ENCODE measurements around the gene NLRC5.

The NLRC5 gene

DNA sequence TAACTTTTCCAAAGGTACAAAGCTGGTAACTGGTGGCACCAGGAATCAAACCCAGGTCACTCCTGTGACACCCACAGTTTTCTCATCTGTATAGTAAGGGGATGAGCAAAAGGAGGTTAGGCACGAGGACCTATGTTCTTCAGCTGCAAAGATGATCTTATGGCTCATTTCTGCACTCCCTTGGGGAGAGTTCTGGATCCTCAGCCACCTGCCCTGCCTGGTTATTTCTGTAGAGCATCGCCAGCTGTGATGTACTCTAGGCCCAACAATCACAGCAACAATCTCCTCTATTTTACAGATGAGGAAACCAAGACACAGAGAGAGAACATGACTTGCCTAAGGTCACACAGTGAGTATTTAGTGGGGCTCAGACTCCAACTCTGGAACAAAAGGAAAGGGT lies 97.6 kb downstream of the NLRC5 start:
- TF ChIP-seq, protein P1, sequence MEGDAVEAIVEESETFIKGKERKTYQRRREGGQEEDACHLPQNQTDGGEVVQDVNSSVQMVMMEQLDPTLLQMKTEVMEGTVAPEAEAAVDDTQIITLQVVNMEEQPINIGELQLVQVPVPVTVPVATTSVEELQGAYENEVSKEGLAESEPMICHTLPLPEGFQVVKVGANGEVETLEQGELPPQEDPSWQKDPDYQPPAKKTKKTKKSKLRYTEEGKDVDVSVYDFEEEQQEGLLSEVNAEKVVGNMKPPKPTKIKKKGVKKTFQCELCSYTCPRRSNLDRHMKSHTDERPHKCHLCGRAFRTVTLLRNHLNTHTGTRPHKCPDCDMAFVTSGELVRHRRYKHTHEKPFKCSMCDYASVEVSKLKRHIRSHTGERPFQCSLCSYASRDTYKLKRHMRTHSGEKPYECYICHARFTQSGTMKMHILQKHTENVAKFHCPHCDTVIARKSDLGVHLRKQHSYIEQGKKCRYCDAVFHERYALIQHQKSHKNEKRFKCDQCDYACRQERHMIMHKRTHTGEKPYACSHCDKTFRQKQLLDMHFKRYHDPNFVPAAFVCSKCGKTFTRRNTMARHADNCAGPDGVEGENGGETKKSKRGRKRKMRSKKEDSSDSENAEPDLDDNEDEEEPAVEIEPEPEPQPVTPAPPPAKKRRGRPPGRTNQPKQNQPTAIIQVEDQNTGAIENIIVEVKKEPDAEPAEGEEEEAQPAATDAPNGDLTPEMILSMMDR (IDR thresholded peaks at IDR 0.05; ENCODE audit: low read depth, low read length), result no peak
- no peak overlapping the region for H3K4me3 ChIP-seq (ENCODE audit: low read depth, low read length)
- in situ Hi-C loops (cut with HindIII; ENCODE audit: low sequenced_read_pairs), result no loop called here
- DNase-seq (ENCODE audit: low read depth, low spot score), result no peak

DNA sequence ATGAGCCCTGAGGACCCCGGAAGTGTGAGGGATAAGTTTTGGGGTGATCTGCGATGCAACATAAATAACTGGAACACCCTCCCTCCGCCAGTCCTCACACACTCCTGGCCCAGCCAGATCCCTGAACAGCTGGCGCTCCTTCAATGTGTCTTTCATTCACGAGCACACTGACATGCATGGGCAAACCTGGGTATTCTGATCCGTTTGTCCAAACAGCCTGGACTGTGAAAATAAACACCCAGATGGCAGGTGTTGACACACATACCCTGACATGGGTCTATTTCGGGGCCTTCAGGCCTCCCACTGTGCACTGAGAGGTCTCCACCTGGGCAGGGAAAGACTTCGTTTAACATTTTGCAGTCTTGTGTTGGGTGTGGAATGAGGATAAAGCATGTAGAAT lies 100.0 kb downstream of the NLRC5 start:
- in situ Hi-C loops (cut with HindIII; ENCODE audit: low sequenced_read_pairs), result no loop called here
- TF ChIP-seq, protein P1 (IDR thresholded peaks at IDR 0.05; ENCODE audit: low read depth, low read length), result no peak
- no peak for DNase-seq (ENCODE audit: low read depth, low spot score)

DNA sequence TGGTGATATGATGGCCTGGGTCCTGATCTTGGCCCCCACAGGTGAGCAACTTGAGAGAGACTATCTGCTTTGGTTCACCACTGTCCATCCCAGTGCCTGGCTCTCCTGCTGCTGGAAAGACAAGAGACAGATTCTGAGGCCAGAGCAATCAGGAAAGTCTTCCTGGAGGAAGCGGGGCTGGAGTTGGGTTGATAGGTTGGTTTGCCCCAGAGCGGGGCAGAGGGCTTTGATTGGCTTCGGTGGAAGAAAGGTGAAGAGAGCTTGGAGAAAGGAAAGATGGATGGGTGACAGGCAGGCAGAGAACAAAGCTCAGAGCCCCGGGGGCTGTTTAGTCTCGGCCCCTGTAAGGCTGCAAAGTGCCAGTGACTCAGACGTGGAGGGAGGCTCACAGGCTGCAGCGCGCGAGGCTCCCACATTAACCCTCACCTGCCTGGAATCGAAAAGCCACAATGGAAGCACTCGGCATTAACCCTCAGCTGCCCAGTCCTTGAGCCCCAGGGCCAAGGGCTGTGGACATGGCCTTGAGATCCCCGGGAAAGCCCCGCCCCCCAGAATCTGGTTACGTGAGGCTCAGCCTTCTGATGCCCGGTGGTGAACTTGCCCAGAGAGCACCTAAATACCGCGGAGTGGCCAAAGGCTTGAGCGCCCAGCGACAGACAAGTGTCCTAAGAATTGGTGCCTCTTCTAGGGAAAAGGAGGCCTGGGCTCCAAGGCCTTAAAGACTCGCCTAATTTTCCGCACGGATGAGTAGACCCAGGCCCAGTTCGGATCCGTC lies 102.0 kb downstream of the NLRC5 start:
- TF ChIP-seq, protein P1 (IDR thresholded peaks at IDR 0.05; ENCODE audit: low read depth, low read length), result no peak
- H3K4me3 ChIP-seq (ENCODE audit: low read depth, low read length), result peak overlapping the region; percentile 58
- in situ Hi-C loops (cut with HindIII; ENCODE audit: low sequenced_read_pairs), result no loop called here
- DNase-seq (ENCODE audit: low read depth, low spot score), result peak; percentile 50

More for the DNA sequence above, 100.0 kb downstream of the NLRC5 start:
- no peak overlapping the region for H3K4me3 ChIP-seq (ENCODE audit: low read depth, low read length)

DNA sequence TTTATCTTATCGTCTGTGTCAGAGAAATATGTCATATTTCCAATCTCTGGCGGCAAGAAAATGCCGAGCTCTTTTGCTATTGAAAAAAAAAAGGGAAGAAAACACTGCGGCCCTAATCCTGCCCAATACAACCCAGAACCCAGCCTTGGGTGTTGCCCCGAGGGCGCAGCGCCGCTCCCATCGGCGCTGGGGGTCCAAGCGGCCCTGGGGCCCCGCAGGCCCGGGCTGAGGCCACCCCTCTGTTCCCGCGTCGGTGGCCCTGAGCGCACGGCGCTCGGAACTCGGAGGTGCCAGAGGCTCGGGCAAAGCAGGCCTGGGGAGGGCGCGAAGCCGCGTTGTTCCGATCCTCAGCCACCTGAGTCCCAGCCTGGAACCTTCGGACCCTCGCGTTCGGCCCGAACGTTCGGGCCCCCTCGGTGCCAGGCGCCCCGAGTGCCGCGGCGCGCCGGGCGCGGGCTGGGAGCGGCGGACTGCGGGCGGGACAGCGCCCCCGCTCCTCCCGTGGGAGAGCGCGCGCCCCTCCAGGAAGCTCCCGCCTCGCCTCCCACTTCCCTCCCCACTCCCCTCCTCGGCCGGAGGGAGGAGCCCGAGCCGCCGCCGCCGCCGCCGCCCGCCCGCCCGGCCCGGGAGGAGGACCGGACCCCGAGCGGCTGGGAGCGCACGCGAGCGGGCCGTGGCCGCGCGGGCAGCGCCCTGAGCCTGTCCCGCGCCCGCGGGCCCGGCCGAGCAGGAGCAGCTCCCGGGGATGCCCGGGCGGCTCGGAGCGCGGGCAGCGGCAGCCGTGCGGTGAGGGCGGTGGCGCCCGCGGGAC lies 102.8 kb downstream of the NLRC5 start, which contains the start of gene CPNE2:
Gene CPNE2, plus strand, starts transcription at position 609 of the 811 bp plus-strand sequence. CDS start 18,160 bp downstream, outside the sequence.
- in situ Hi-C loops (cut with HindIII; ENCODE audit: low sequenced_read_pairs), result no loop called here
- peak; percentile 44 for DNase-seq (ENCODE audit: low read depth, low spot score)
- TF ChIP-seq, protein P1 (IDR thresholded peaks at IDR 0.05; ENCODE audit: low read depth, low read length), result no peak
- peak within 1 kb of the TSS; percentile 58 for H3K4me3 ChIP-seq (ENCODE audit: low read depth, low read length)

DNA sequence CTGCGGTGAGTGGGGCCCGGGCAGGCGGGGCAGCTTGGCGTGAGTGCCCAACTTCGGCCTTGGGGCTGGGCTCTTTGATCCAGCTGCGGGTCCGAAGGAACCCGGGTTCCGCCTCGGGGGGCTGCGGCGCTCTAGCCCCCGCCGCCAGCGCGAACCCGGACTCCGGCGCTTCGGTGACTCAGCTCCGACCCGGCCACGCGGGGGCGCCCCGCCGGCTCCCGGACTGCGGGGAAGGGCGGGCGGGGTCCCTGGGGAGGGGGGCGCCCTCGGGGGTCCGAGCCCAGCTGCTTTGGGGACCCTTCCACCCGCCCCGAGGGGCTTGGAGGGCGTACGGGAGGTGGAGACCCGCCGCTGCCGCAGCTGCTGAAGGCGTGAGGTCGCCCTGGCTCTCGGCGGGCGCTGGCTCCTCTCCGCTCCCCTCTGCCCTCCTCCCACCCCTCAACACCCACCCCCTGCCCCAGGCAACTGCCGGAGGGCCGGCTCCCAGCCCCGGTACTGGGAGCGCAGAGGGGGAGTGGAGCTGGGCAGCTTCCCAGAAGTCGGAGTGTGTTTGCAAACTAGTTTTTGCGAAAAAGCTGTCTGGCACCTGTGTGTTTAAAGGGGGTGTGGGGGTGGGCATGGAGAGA lies 103.5 kb downstream of the NLRC5 start:
- H3K4me3 ChIP-seq (ENCODE audit: low read depth, low read length), result peak overlapping the region; percentile 58
- in situ Hi-C loops (cut with HindIII; ENCODE audit: low sequenced_read_pairs), result no loop called here
- TF ChIP-seq, protein P1 (IDR thresholded peaks at IDR 0.05; ENCODE audit: low read depth, low read length), result peak; percentile 39
- no peak for DNase-seq (ENCODE audit: low read depth, low spot score)
